ENCODE data around the gene SBK2. TPM values are rescaled to one million over a fixed set of nuclear protein-coding genes. Genes with fewer than 3 reads are reported as not detected.

SBK2 gene
- 0.16 TPM in 1 of 2 replicates, not detected in the other for total RNA-seq

GRCh38 chr19:55536951-55537740, at the start of gene SBK2:
TSS of gene SBK2 (minus strand) at chr19:55537133. CDS start at chr19:55536294, 839 bp downstream.

GRCh38 chr19:55580628-55581144, 43.8 kb upstream of the SBK2 start, which contains the start of gene ZNF579:
TSS of gene ZNF579 (minus strand) at chr19:55580848. CDS start at chr19:55579639, 1,209 bp downstream.

GRCh38 chr19:55545443-55545842, 8.5 kb upstream of the SBK2 start, which contains the start of gene SBK3:
TSS of gene SBK3 (minus strand) at chr19:55545543. CDS start at chr19:55545543, 0 bp downstream.

GRCh38 chr19:55487924-55488687, 48.8 kb downstream of the SBK2 start, which contains the start of gene SSC5D:
TSS of gene SSC5D (plus strand) at chr19:55488436. CDS start at chr19:55488590, 154 bp downstream.

GRCh38 chr19:55484593-55485438, 52.1 kb downstream of the SBK2 start, which contains the start of gene NAT14:
TSS of gene NAT14 (plus strand) at chr19:55485188. CDS start at chr19:55485709, 521 bp downstream.

Other genes with a start within 250 kb of the SBK2 start
- gene TMEM150B, start 211.8 kb downstream of the SBK2 start, total RNA-seq, result not detected in 2 replicates
- gene KMT5C, start 197.3 kb downstream of the SBK2 start, total RNA-seq, result 6.5 and 8.0 TPM in 2 replicates
- gene COX6B2, start 182.4 kb downstream of the SBK2 start, total RNA-seq, result not detected in 2 replicates
- gene GARIN5B, start 173.9 kb downstream of the SBK2 start, total RNA-seq, result not detected in 2 replicates
- gene IL11, start 166.7 kb downstream of the SBK2 start, total RNA-seq, result 1.8 and 3.9 TPM in 2 replicates
- not detected in 2 replicates for gene TMEM190, start 160.3 kb downstream of the SBK2 start, total RNA-seq
- 0.16 TPM in 1 of 2 replicates, not detected in the other for gene TMEM238, start 152.8 kb downstream of the SBK2 start, total RNA-seq
- 184 and 254 TPM in 2 replicates for gene RPL28, start 151.2 kb downstream of the SBK2 start, total RNA-seq
- gene UBE2S, start 129.3 kb downstream of the SBK2 start, total RNA-seq, result 26.6 and 29.0 TPM in 2 replicates
- not detected in 2 replicates for gene SHISA7, start 93.8 kb downstream of the SBK2 start, total RNA-seq
- 80.3 and 91.3 TPM in 2 replicates for gene ISOC2, start 75.5 kb downstream of the SBK2 start, total RNA-seq
- not detected in 2 replicates for gene C19orf85, start 72.4 kb downstream of the SBK2 start, total RNA-seq
- 3.2 and 4.9 TPM in 2 replicates for gene ZNF628, start 60.5 kb downstream of the SBK2 start, total RNA-seq
- 14.1 and 14.5 TPM in 2 replicates for gene NAT14, start 51.9 kb downstream of the SBK2 start, total RNA-seq
- gene SSC5D, start 48.7 kb downstream of the SBK2 start, total RNA-seq, result 48.0 and 60.0 TPM in 2 replicates
- gene SBK3, start 8.4 kb upstream of the SBK2 start, total RNA-seq, result 0.12 and 0.81 TPM in 2 replicates
- 8.9 and 9.4 TPM in 2 replicates for gene ZNF579, start 43.7 kb upstream of the SBK2 start, total RNA-seq
- gene FIZ1, start 62.4 kb upstream of the SBK2 start, total RNA-seq, result 3.9 and 7.3 TPM in 2 replicates
- 10.2 and 10.4 TPM in 2 replicates for gene ZNF524, start 63.2 kb upstream of the SBK2 start, total RNA-seq
- gene ZNF865, start 68.5 kb upstream of the SBK2 start, total RNA-seq, result 1.7 and 2.4 TPM in 2 replicates
- gene ZNF784, start 87.4 kb upstream of the SBK2 start, total RNA-seq, result 7.0 and 8.5 TPM in 2 replicates
- 7.0 and 8.6 TPM in 2 replicates for gene ZNF580, start 103.9 kb upstream of the SBK2 start, total RNA-seq
- gene ZNF581, start 106.5 kb upstream of the SBK2 start, total RNA-seq, result 19.3 and 22.2 TPM in 2 replicates
- 11.8 and 13.3 TPM in 2 replicates for gene CCDC106, start 111.1 kb upstream of the SBK2 start, total RNA-seq
- gene U2AF2, start 117.9 kb upstream of the SBK2 start, total RNA-seq, result 84.6 and 96.1 TPM in 2 replicates
- gene EPN1, start 138.1 kb upstream of the SBK2 start, total RNA-seq, result 79.2 and 93.9 TPM in 2 replicates
- gene NLRP9, start 201.3 kb upstream of the SBK2 start, total RNA-seq, result not detected in 2 replicates
- not detected in 2 replicates for gene RFPL4A, start 222.0 kb upstream of the SBK2 start, total RNA-seq
- not detected in 2 replicates for gene RFPL4AL1, start 232.0 kb upstream of the SBK2 start, total RNA-seq

Data from hair follicle dermal papilla cell (primary cell).